PC-9 (cell line): Measurements from ENCODE around the gene MS4A6A.

Experiments
- EZH2 ChIP-seq: fragments of 200-600 bp; sonication (generic); IDR thresholded peaks from 2 replicates; pipeline ENCODE4 v1.8.0; 2017; ENCODE audit warnings: antibody characterized with exemption, low read depth
- TF ChIP-seq, protein P1 (sequence below): fragments of 200-600 bp; sonication (generic); conservative IDR thresholded peaks from 2 replicates; pipeline ENCODE4 v1.6.1; 2017; ENCODE audit warnings: mixed run types, antibody characterized with exemption, mild to moderate bottlenecking, moderate library complexity

DNA sequence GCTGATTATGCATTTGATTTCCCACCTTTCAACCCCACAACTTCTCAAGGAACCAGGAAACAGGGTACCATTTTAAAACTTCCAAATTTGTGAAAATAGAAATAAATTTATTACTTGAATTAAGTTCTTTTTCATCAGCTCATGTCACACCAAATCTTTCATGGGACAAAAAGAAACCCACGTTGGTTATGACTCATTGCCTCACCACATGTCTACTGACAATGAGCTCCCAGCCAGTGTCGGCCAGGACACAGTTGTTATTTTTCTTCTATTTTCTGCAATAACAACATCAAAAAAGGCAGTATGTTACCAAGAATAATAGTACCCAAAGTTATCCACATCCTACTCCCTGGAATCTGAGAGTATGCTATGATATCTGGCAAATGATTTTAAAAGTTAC lies 17.3 kb downstream of the MS4A6A start:
- no peak for TF ChIP-seq EZH2
- TF ChIP-seq, protein P1, sequence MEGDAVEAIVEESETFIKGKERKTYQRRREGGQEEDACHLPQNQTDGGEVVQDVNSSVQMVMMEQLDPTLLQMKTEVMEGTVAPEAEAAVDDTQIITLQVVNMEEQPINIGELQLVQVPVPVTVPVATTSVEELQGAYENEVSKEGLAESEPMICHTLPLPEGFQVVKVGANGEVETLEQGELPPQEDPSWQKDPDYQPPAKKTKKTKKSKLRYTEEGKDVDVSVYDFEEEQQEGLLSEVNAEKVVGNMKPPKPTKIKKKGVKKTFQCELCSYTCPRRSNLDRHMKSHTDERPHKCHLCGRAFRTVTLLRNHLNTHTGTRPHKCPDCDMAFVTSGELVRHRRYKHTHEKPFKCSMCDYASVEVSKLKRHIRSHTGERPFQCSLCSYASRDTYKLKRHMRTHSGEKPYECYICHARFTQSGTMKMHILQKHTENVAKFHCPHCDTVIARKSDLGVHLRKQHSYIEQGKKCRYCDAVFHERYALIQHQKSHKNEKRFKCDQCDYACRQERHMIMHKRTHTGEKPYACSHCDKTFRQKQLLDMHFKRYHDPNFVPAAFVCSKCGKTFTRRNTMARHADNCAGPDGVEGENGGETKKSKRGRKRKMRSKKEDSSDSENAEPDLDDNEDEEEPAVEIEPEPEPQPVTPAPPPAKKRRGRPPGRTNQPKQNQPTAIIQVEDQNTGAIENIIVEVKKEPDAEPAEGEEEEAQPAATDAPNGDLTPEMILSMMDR = no peak
